Measurements from ENCODE around the gene MTFP1.

GRCh38 chr22:30385942-30386341 lies 39.6 kb upstream of the MTFP1 start:
- TF ChIP-seq CTCF (conservative IDR thresholded peaks at IDR 0.05; ENCODE audit: low read depth, low read length) (no peak), FOS (IDR thresholded peaks at IDR 0.05; ENCODE audit: low read depth, low read length) (no peak), POLR2A (IDR thresholded peaks at IDR 0.05; ENCODE audit: low read depth, low read length) (no peak)
